Smooth muscle cell of the brain vasculature (primary cell): Measurements from ENCODE around the gene ATP6V0C.
A peak's percentile ranks its signal among the peaks of the same experiment; 100 is the strongest.

Experiments
- DNase-seq: peaks from one replicate; pipeline ENCODE4 v3.0.0-alpha.2; 2012; ENCODE audit warnings: low read depth, low spot score

ATP6V0C gene

GRCh38 chr16:2490190-2491105 is 23.3 kb upstream of the ATP6V0C start:
- no peak for DNase-seq

GRCh38 chr16:2492292-2492691 is 21.5 kb upstream of the ATP6V0C start:
- DNase-seq: no peak

GRCh38 chr16:2493605-2494004 is 20.1 kb upstream of the ATP6V0C start:
- no peak for DNase-seq

- no peak for DNase-seq
These were observed 19.1 kb upstream of the ATP6V0C start for GRCh38 chr16:2494616-2495015.

- no peak for DNase-seq
These were observed 18.7 kb upstream of the ATP6V0C start for GRCh38 chr16:2495041-2495440.

GRCh38 chr16:2496223-2497115 is 17.3 kb upstream of the ATP6V0C start:
- DNase-seq: no peak

GRCh38 chr16:2497116-2497630 is 16.6 kb upstream of the ATP6V0C start:
- no peak for DNase-seq

GRCh38 chr16:2497695-2498484 is 15.9 kb upstream of the ATP6V0C start:
- DNase-seq: no peak

GRCh38 chr16:2498531-2499253 is 15.1 kb upstream of the ATP6V0C start:
- no peak for DNase-seq

GRCh38 chr16:2499454-2499853 is 14.3 kb upstream of the ATP6V0C start:
- DNase-seq: no peak

- no peak for DNase-seq
These were observed 13.8 kb upstream of the ATP6V0C start for GRCh38 chr16:2499890-2500429.

- no peak for DNase-seq
These were observed 13.3 kb upstream of the ATP6V0C start for GRCh38 chr16:2500430-2500917.

GRCh38 chr16:2500918-2501750 is 12.6 kb upstream of the ATP6V0C start:
- peak; percentile 62 for DNase-seq

GRCh38 chr16:2501946-2502895 is 11.5 kb upstream of the ATP6V0C start:
- no peak for DNase-seq

GRCh38 chr16:2505695-2506094 is 8.1 kb upstream of the ATP6V0C start:
- DNase-seq: no peak

- no peak for DNase-seq
These were observed 6.6 kb upstream of the ATP6V0C start for GRCh38 chr16:2507052-2507659.

GRCh38 chr16:2507665-2508064 is 6.1 kb upstream of the ATP6V0C start:
- no peak for DNase-seq
